Measurements from ENCODE around the gene YEATS4. TPM values are rescaled to one million over a fixed set of nuclear protein-coding genes. Genes with fewer than 3 reads are reported as not detected.

The YEATS4 gene
- total and polyA plus RNA-seq, 4 donors, result 12.0 to 15.0 (median 14.1) TPM

DNA sequence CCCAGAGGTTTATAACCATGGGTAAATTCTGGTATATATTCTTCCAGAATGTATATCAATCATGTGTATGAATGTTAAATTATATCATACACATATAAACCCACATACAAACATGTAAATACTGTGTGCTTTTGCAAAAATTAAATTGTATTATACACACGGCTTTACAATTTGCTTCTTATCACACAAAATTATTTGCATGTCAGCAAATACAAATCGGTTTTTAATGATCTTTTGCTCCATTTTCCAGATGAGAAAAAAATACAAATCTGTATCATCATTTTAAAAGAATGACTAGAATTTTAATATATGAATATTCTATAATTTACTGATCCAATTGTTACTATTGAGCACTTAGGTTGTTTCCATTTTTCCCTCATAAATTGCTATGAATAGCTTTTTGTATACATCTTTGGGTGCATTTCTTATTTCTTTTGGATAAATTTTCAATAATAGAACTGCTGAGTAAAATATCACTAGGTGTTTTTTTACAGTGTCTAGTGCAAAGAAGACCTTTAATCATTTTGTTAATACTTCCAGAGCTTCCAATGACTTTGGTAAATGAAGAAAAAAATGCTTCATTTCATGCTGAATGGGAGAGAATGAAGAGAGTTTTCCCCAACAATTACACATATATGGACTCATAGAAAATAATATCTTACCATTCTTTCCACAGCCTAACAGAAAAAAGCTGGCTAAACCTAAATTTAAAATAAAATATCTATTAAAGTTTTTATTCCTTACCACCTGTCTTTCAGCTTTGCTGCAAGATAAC is 7.9 kb upstream of the YEATS4 start:
- 70 to 71% methylated on average over 2 of the region's 2 CpGs for WGBS, 2 donors
- Histone ChIP-seq H3K27ac (ENCODE audit: low read depth in 1 of 2, low read length in 1 of 2) (no peak overlapping the region), H3K36me3 (ENCODE audit: control insufficient read depth in 4 of 4, insufficient read depth in 4 of 4, low read length in 4 of 4) (no peaks in the 10 kb centered on the region), H3K9ac (ENCODE audit: insufficient read depth in 1 of 2, low read length in 2 of 2) (no peak overlapping the region), H3K9me3 (ENCODE audit: control insufficient read depth in 4 of 4, insufficient read depth in 3 of 4, low read length in 3 of 4) (no peaks in the 10 kb centered on the region), H3K27me3 (ENCODE audit: control insufficient read depth in 3 of 3, insufficient read depth in 3 of 3, low read length in 2 of 3) (no peaks in the 10 kb centered on the region), H3K4me3 (no peak overlapping the region), H3K4me1 (ENCODE audit: control insufficient read depth in 5 of 5, insufficient read depth in 5 of 5, low read length in 5 of 5) (no peaks in the 10 kb centered on the region)
- DNase-seq, result no peak
- no peak for TF ChIP-seq CTCF (IDR thresholded peaks at IDR 0.05; ENCODE audit: control extremely low read depth, extremely low read depth)
- ATAC-seq (ENCODE audit: insufficient read depth, low FRiP score), result no peak

GRCh38 chr12:69352904-69353303 is 6.6 kb upstream of the YEATS4 start:
- H3K9ac ChIP-seq (ENCODE audit: insufficient read depth in 1 of 2, low read length in 2 of 2), result no peak overlapping the region
- H3K4me1 ChIP-seq (ENCODE audit: control insufficient read depth in 5 of 5, insufficient read depth in 5 of 5, low read length in 5 of 5), result no peaks in the 10 kb centered on the region
- no peaks in the 10 kb centered on the region for H3K27me3 ChIP-seq (ENCODE audit: control insufficient read depth in 3 of 3, insufficient read depth in 3 of 3, low read length in 2 of 3)
- 78 to 80% methylated on average over 5 of the region's 5 CpGs for WGBS, 2 donors
- no peaks in the 10 kb centered on the region for H3K9me3 ChIP-seq (ENCODE audit: control insufficient read depth in 4 of 4, insufficient read depth in 3 of 4, low read length in 3 of 4)
- no peak overlapping the region for H3K27ac ChIP-seq (ENCODE audit: low read depth in 1 of 2, low read length in 1 of 2)
- DNase-seq (no peak), ATAC-seq (ENCODE audit: insufficient read depth, low FRiP score) (no peak)
- H3K36me3 ChIP-seq (ENCODE audit: control insufficient read depth in 4 of 4, insufficient read depth in 4 of 4, low read length in 4 of 4), result no peaks in the 10 kb centered on the region
- TF ChIP-seq CTCF (IDR thresholded peaks at IDR 0.05; ENCODE audit: control extremely low read depth, extremely low read depth), result no peak
- no peak overlapping the region for H3K4me3 ChIP-seq

DNA sequence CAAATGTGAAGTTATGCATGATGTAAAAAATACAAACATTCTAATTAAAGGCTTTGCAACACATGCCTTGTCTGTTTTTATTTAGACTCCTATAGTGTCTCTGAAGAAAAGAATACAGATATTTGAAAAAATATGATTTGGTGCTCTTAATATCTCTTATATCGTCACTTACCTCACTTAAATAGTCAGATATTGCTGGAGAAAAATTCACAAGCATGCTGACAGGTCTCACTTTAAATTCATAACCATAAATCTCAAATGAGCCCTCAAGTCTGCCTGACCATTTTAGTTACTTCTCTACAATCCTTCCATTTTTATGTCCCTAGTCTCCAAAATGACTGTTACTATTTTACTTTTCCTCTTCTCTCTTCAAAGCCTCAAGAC is 5.4 kb upstream of the YEATS4 start:
- Histone ChIP-seq H3K4me1 (ENCODE audit: control insufficient read depth in 5 of 5, insufficient read depth in 5 of 5, low read length in 5 of 5) (peaks cover 0 to 3% (median 0%) of the 10 kb centered on the region in 5 donors), H3K27me3 (ENCODE audit: control insufficient read depth in 3 of 3, insufficient read depth in 3 of 3, low read length in 2 of 3) (no peaks in the 10 kb centered on the region), H3K36me3 (ENCODE audit: control insufficient read depth in 4 of 4, insufficient read depth in 4 of 4, low read length in 4 of 4) (no peaks in the 10 kb centered on the region), H3K27ac (ENCODE audit: low read depth in 1 of 2, low read length in 1 of 2) (no peak overlapping the region), H3K9me3 (ENCODE audit: control insufficient read depth in 4 of 4, insufficient read depth in 3 of 4, low read length in 3 of 4) (no peaks in the 10 kb centered on the region), H3K9ac (ENCODE audit: insufficient read depth in 1 of 2, low read length in 2 of 2) (no peak overlapping the region), H3K4me3 (no peak overlapping the region)
- ATAC-seq (ENCODE audit: insufficient read depth, low FRiP score), result no peak
- 63 to 81% methylated on average over 1 of the region's 1 CpG for WGBS, 2 donors
- TF ChIP-seq CTCF (IDR thresholded peaks at IDR 0.05; ENCODE audit: control extremely low read depth, extremely low read depth), result no peak
- no peak for DNase-seq

Measured in lung (tissue), 12 donors.